Measurements from ENCODE around the gene POC1B. TPM values are rescaled to one million over a fixed set of nuclear protein-coding genes. Genes with fewer than 3 reads are reported as not detected.

POC1B gene
- total and polyA plus RNA-seq, 8 donors: 3.4 to 15.5 (median 6.2) TPM

DNA sequence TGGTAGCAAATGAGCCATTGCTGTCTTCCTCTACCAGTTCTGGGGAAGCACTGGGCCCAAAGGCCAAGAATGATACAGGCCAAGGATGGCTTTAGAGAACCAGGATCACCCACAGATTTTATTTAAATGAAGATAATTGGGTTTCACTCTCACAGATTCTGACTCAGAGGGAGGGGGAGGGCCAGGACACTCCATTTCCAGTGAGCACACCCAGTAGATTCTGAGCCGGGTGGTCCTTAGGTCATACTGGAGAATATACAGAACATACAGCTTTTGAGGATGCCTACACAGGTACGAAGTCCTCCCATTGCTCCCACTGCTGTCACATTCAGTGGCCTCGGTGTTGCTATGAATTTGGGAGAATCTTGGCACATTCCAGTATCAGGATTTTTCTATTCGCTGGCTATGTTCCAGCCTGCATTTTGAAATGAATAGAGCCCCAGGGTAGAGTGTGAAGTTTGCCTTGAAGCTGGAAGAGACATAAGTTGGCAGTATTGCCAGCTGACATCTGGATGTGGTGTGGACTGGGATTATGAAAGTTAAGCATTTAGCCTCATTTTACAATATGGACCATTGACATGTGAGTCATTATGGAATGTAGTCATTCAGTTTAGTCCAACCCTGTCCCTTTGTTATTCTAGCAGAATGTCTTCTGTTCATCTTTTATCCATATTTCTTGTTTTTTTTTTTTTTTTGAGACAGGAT, 45.8 kb upstream of the POC1B start:
- TF ChIP-seq, protein P1, sequence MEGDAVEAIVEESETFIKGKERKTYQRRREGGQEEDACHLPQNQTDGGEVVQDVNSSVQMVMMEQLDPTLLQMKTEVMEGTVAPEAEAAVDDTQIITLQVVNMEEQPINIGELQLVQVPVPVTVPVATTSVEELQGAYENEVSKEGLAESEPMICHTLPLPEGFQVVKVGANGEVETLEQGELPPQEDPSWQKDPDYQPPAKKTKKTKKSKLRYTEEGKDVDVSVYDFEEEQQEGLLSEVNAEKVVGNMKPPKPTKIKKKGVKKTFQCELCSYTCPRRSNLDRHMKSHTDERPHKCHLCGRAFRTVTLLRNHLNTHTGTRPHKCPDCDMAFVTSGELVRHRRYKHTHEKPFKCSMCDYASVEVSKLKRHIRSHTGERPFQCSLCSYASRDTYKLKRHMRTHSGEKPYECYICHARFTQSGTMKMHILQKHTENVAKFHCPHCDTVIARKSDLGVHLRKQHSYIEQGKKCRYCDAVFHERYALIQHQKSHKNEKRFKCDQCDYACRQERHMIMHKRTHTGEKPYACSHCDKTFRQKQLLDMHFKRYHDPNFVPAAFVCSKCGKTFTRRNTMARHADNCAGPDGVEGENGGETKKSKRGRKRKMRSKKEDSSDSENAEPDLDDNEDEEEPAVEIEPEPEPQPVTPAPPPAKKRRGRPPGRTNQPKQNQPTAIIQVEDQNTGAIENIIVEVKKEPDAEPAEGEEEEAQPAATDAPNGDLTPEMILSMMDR (IDR thresholded peaks at IDR 0.05): no peak
- Histone ChIP-seq H3K36me3 (no peaks in the 10 kb centered on the region), H3K4me1 (peaks cover 0 to 9% (median 0%) of the 10 kb centered on the region in 3 donors), H3K27ac (no peak overlapping the region), H3K9me3 (no peaks in the 10 kb centered on the region), H3K4me3 (no peak overlapping the region), H3K27me3 (no peaks in the 10 kb centered on the region)
- ATAC-seq (no peak), FAIRE-seq (no peak), DNase-seq (no peak)
- 90 to 95% methylated on average over 4 of the region's 4 CpGs for WGBS, 2 donors
- intact Hi-C loops (cut with DNase I): no loop called here

DNA sequence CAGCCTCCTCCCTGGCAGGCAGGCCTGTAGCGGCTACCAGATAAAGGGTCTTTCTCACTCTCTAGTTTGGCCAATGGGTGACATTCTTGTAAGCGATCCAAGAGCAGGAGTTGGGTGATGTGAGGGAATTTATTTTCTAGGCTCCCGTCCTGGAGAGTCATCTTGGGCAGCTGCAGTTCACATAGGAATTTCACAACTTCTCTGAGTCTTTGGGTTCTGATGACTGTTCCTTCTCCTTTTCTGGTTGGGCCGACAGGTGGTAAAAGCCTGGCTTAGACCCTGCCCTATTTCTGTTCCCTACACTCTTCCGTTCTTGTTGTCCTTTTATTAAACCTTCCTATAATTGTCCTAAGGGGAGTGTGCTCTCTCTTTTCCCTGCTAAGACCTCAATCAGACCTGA, 42.6 kb upstream of the POC1B start:
- ATAC-seq (no peak), FAIRE-seq (no peak), DNase-seq (no peak)
- no peak overlapping the region for H3K4me3 ChIP-seq
- no peaks in the 10 kb centered on the region for H3K27me3 ChIP-seq
- H3K27ac ChIP-seq: no peak overlapping the region
- TF ChIP-seq, protein P1 (IDR thresholded peaks at IDR 0.05): no peak
- WGBS, 2 donors: 80 to 83% methylated on average over 5 of the region's 5 CpGs
- H3K36me3 ChIP-seq: no peaks in the 10 kb centered on the region
- H3K9me3 ChIP-seq: no peaks in the 10 kb centered on the region
- no peaks in the 10 kb centered on the region for H3K4me1 ChIP-seq
- intact Hi-C loops (cut with DNase I): no loop called here

DNA sequence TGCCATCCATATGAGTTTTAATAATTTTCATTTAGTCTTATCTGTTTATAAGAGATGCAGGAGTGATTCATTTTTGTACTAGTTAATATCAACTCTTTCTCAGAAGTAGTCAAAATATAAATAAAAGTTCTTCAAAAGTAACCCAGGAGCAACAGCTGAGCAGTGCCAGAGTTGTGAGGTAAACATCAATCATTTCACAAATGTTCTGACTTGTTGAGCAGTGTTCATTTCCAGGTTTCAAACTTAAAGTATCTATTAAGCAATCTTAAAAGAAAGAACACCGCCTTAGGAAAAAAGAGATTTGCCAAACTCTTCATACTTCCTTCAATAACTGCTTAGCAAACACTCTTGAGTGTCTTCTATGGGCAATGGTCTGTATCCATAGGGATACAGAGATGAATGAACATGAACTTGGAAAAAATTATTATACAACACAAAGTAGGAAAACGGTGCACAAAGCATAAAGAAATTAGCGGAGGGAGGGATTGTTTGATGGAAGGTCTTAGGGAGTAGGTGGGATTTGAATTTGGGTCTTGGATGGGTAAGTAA, 41.9 kb upstream of the POC1B start:
- no peak for ATAC-seq
- no peak for DNase-seq
- TF ChIP-seq, protein P1 (IDR thresholded peaks at IDR 0.05): no peak
- 91 to 93% methylated on average over 3 of the region's 3 CpGs for WGBS, 2 donors
- Histone ChIP-seq H3K4me1 (no peaks in the 10 kb centered on the region), H3K27me3 (no peaks in the 10 kb centered on the region), H3K36me3 (no peaks in the 10 kb centered on the region), H3K9me3 (no peaks in the 10 kb centered on the region), H3K27ac (no peak overlapping the region), H3K4me3 (no peak overlapping the region)
- no peak for FAIRE-seq
- intact Hi-C loops (cut with DNase I): no loop called here

DNA sequence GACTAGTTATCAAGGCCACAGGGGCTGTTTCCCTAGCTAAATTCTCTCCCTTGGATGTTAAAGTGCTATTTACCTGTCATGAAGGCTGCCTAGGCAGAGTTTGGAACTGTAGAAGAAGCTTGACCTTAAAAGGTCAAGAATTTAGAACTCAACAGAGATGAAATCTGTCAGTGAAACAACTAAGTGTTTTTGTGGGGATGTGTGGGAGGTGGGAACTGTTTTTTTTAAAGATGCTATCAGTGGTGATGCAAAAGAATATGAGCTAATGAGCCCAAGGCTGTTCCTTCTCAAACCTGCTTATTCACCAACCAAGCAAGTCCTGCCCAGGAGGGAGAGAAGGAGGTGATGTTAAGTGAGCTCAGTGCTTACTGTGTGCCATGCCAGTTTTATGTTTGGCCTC, 40.8 kb upstream of the POC1B start:
- Histone ChIP-seq H3K27me3 (no peaks in the 10 kb centered on the region), H3K9me3 (no peaks in the 10 kb centered on the region), H3K27ac (no peak overlapping the region), H3K4me1 (no peaks in the 10 kb centered on the region), H3K36me3 (no peaks in the 10 kb centered on the region), H3K4me3 (no peak overlapping the region)
- DNase-seq (no peak), ATAC-seq (no peak), FAIRE-seq (no peak)
- TF ChIP-seq, protein P1 (IDR thresholded peaks at IDR 0.05): no peak
- intact Hi-C loops (cut with DNase I): no loop called here

DNA sequence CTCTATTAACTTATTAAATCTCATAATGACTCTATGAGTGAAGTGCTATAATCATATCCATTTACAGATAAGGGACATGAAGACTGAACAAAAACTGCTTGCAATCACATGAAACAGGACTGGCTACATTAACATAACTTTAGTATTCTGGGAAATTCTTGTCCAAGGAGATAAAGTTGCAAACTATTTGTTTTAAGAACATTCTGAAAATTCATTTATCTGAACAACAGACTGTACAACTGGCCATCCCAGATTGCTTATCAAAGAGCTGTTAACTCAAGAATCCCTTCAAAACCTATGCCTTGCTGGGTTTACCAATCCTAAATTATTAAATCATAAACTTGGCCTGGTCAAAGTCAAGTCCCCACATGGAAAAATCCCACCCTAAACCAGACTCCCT, 39.2 kb upstream of the POC1B start:
- TF ChIP-seq, protein P1 (IDR thresholded peaks at IDR 0.05): no peak
- Histone ChIP-seq H3K27me3 (no peaks in the 10 kb centered on the region), H3K4me1 (no peaks in the 10 kb centered on the region), H3K9me3 (no peaks in the 10 kb centered on the region), H3K4me3 (no peak overlapping the region), H3K27ac (no peak overlapping the region), H3K36me3 (no peaks in the 10 kb centered on the region)
- ATAC-seq (no peak), FAIRE-seq (no peak), DNase-seq (no peak)
- intact Hi-C loops (cut with DNase I): no loop called here
